ENCODE results near the gene AQP2. TPM values are rescaled to one million over a fixed set of nuclear protein-coding genes. Genes with fewer than 3 reads are reported as not detected.
A peak's percentile ranks its signal among the peaks of the same experiment; 100 is the strongest.

Gene AQP2, protein sequence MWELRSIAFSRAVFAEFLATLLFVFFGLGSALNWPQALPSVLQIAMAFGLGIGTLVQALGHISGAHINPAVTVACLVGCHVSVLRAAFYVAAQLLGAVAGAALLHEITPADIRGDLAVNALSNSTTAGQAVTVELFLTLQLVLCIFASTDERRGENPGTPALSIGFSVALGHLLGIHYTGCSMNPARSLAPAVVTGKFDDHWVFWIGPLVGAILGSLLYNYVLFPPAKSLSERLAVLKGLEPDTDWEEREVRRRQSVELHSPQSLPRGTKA
- not detected for total RNA-seq

DNA sequence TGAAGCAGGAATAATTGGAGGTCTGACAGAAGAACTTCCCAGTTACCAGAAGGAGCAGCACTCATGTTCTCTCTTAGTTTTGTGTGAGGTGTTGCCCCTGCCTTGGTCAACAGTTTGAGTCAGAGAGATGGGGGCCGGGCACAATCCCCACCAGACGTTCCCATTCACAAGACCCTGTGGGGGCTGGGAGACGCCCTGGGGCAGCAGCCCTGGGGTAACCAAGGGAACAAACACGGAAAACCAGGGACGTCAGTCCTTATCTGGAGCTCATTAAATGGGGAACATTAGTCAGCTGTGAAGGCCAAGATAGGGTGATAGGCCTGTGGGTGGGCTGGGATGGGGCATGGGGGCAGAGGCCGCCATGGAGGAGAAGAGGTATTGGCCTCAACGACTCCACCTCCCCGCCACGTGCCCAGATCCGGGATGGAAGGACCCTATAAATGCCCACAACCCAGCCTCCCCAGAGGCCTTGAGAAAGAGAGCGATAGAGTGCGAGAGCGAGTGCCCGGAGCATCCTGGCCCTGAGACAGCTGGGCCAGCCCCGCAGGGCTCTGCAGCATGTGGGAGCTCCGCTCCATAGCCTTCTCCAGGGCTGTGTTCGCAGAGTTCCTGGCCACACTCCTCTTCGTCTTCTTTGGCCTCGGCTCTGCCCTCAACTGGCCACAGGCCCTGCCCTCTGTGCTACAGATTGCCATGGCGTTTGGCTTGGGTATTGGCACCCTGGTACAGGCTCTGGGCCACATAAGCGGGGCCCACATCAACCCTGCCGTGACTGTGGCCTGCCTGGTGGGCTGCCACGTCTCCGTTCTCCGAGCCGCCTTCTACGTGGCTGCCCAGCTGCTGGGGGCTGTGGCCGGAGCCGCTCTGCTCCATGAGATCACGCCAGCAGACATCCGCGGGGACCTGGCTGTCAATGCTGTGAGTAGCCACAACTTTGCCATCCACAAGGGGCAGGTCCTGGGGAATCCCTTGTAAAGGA, at the start of gene AQP2:
Gene AQP2, plus strand, starts transcription at position 465 of the 979 bp plus-strand sequence. Its CDS starts 94 bp downstream, at position 559.
- no peak within 1 kb of the TSS for H3K4me3 ChIP-seq
- no peak for TF ChIP-seq POLR2A (IDR thresholded peaks at IDR 0.05)
- TF ChIP-seq CTCF (IDR thresholded peaks at IDR 0.05), result no peak
- no peaks in the 10 kb centered on the region for H3K36me3 ChIP-seq
- no peaks in the 10 kb centered on the region for H3K9me3 ChIP-seq
- H3K27me3 ChIP-seq, result no peaks in the 10 kb centered on the region
- DNase-seq, result peak in 1 of 3 donors; percentile 38
- no peak within 1 kb of the TSS for H3K27ac ChIP-seq
- H3K4me1 ChIP-seq, result no peaks in the 10 kb centered on the region

DNA sequence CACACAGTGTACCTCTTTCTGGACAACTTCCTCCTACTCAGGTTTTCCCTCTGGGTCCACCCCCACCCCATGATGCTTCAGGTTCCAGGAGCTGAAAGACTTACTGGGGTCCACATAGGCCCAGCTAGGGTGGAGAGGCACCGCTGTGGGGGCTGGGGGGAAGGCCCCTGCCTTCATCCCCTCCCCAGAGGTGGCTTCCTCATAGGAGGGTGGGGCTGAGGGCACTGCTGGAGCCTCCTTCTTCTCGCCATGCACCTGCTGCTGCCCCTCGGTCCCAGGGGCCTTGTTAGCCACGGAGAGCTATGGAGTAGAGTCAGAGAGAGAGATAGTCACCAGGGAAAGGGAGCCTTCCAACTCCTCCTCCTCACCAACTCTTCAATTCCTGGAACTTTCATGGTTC, 49.5 kb upstream of the AQP2 start:
- no peak for DNase-seq
- no peak for TF ChIP-seq CTCF (IDR thresholded peaks at IDR 0.05)
- no peak for TF ChIP-seq POLR2A (IDR thresholded peaks at IDR 0.05)
- Histone ChIP-seq H3K27me3 (no peaks in the 10 kb centered on the region), H3K9me3 (no peaks in the 10 kb centered on the region), H3K4me3 (no peak overlapping the region), H3K36me3 (no peaks in the 10 kb centered on the region), H3K27ac (no peak overlapping the region), H3K4me1 (peaks cover 0 to 12% (median 0%) of the 10 kb centered on the region in 4 donors)

DNA sequence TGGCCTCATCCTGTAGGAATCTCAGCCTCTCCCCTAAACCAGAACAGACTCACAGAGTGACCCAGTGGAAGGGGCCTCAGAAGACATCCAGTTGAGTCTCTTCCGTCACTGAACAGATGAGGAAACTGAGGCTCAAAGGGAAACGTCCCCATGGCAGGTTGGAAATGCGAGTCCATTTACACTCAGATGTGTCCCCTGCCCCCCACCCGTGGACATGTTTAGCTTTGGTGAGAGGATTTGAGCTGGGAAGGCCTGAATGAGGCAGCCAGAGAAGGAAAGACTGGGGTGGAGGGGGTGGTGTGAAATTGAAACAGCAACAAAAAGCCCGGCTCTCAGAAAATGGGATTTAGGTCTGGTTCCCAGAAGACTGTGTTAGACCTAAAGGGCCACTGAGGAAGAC, 48.6 kb upstream of the AQP2 start:
- TF ChIP-seq POLR2A (IDR thresholded peaks at IDR 0.05), result no peak
- TF ChIP-seq CTCF (IDR thresholded peaks at IDR 0.05), result no peak
- Histone ChIP-seq H3K9me3 (no peaks in the 10 kb centered on the region), H3K27ac (no peak overlapping the region), H3K27me3 (no peaks in the 10 kb centered on the region), H3K4me3 (no peak overlapping the region), H3K4me1 (peaks cover 0 to 12% (median 0%) of the 10 kb centered on the region in 4 donors), H3K36me3 (no peaks in the 10 kb centered on the region)
- DNase-seq, result no peak

GRCh38 chr12:49902399-49903350, 47.9 kb upstream of the AQP2 start:
- no peak overlapping the region for H3K27ac ChIP-seq
- no peaks in the 10 kb centered on the region for H3K36me3 ChIP-seq
- no peak for TF ChIP-seq POLR2A (IDR thresholded peaks at IDR 0.05)
- TF ChIP-seq CTCF (IDR thresholded peaks at IDR 0.05), result no peak
- no peaks in the 10 kb centered on the region for H3K9me3 ChIP-seq
- peak overlapping the region in 1 of 4 donors; percentile 48 for H3K4me3 ChIP-seq
- no peak for DNase-seq
- H3K4me1 ChIP-seq, result peaks cover 0 to 12% (median 0%) of the 10 kb centered on the region in 4 donors
- no peaks in the 10 kb centered on the region for H3K27me3 ChIP-seq

DNA sequence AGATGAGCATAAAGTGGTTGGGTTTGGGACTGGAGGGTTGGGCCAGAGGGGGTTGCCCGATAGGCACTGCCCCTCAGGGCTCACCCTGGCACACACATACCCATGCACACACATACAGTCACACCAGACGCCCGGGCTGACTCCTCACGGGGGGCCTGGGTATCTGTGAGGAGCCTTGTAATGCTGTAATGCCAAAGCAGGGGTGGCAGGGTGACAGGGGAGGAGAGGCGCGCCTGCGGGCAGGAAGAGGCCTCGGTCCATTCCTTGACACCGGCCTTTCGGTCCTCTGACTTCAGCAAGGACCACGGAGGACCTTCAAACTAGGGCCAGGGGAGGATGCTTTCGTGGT, 47.2 kb upstream of the AQP2 start:
- H3K9me3 ChIP-seq, result no peaks in the 10 kb centered on the region
- peak overlapping the region in 1 of 4 donors; percentile 31 for H3K27ac ChIP-seq
- H3K27me3 ChIP-seq, result no peaks in the 10 kb centered on the region
- TF ChIP-seq POLR2A (IDR thresholded peaks at IDR 0.05) (no peak), CTCF (IDR thresholded peaks at IDR 0.05) (no peak)
- DNase-seq, result no peak
- peaks cover 0 to 12% (median 0%) of the 10 kb centered on the region in 4 donors for H3K4me1 ChIP-seq
- peak overlapping the region; percentile 30 to 51 (median 48) for H3K4me3 ChIP-seq
- no peaks in the 10 kb centered on the region for H3K36me3 ChIP-seq
